ENCODE measurements around the gene TRIM39. TPM values are rescaled to one million over a fixed set of nuclear protein-coding genes. Genes with fewer than 3 reads are reported as not detected.
"Not testable (repeated sequence)": the region's sequence is repeated elsewhere in the genome, so short reads cannot be mapped to it uniquely, and the experiment has no call there.

Gene TRIM39
- total RNA-seq (ENCODE audit: low replicate concordance): 8.5 and 9.7 TPM in 2 replicates

DNA sequence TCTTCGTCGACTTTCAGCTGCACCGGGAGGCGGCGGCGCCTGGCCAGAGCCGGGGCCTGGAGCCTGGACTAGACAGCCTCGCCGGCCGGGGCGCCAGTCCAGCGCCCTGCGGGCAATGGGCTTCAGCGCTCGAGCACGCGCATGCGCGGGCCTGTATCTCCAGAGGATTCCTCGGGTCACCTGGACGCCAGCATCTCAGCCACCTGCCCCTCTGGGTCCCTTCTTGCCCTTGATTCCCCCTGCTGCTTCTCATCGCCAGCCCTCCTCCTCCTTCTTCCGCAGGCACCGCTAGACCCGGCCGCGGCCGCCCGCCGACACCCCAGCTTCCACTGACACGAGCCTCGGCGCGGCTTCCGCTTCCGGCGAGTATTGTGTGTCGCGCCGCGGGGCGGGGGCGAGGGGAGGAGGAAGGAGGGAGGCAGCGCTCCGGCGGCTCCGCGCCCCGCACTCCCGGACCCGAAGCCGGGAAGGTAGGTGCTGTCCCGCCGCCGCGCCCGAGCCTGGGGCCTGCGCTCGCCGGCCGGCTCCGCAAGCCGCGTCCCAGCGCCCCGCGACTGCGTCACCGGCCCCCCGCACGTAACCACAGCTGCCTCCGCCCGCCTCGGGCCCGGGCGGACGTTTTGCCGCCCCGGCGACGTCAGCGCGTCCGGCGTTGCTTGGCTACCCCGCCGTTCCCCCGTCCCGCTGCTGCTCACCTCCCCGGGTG, at the start of gene TRIM39:
Gene TRIM39 (plus strand): TSS at position 402 of the 706 bp plus-strand sequence. CDS start 2,391 bp downstream, outside the sequence.
- peak within 1 kb of the TSS; percentile 97 for H3K4me3 ChIP-seq (ENCODE audit: low read depth, low read length)
- TF ChIP-seq, protein P1, sequence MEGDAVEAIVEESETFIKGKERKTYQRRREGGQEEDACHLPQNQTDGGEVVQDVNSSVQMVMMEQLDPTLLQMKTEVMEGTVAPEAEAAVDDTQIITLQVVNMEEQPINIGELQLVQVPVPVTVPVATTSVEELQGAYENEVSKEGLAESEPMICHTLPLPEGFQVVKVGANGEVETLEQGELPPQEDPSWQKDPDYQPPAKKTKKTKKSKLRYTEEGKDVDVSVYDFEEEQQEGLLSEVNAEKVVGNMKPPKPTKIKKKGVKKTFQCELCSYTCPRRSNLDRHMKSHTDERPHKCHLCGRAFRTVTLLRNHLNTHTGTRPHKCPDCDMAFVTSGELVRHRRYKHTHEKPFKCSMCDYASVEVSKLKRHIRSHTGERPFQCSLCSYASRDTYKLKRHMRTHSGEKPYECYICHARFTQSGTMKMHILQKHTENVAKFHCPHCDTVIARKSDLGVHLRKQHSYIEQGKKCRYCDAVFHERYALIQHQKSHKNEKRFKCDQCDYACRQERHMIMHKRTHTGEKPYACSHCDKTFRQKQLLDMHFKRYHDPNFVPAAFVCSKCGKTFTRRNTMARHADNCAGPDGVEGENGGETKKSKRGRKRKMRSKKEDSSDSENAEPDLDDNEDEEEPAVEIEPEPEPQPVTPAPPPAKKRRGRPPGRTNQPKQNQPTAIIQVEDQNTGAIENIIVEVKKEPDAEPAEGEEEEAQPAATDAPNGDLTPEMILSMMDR (IDR thresholded peaks at IDR 0.05; ENCODE audit: insufficient read depth, low read length): no peak
- peak; percentile 78 for DNase-seq (ENCODE audit: low read depth)

DNA sequence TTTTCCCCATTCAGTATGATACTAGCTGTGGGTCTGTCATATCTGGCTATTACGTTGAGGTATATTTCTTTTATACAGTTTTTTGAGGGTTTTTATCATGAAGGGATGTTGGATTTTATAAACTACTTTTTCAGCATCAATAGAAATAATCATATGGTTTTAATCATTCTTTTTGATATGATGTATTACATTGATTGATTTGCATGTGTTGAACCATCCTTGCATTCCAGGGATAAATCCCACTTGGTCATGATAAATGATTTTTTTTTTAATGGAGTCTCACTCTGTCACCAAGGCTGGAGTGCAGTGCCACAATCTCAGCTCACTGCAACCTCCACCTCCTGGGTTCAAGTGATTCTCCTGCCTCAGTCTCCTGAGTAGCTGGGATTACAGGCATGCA, 45.7 kb upstream of the TRIM39 start:
- H3K4me3 ChIP-seq (ENCODE audit: low read depth, low read length); DNase-seq (ENCODE audit: low read depth): not testable (repeated sequence)

DNA sequence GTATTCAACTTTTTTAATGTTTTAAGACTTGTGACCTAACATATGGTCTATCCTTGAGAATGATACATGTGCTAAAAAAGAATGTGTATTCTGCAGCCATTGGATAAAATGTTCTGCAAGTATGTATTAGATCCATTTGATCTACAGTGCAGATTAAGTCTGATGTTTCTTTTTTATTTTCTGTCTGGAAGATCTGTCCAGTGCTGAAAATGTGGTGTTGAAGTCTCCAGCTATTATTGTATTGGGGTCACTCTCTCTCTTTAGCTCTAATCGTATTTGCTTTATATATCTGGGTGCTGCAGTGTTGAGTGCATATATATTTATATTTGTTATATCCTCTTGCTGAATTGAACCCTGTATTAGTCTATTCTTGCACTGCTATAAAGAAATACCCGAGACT, 44.2 kb upstream of the TRIM39 start:
- no peak for DNase-seq (ENCODE audit: low read depth)
- TF ChIP-seq, protein P1 (IDR thresholded peaks at IDR 0.05; ENCODE audit: insufficient read depth, low read length): no peak
- no peak overlapping the region for H3K4me3 ChIP-seq (ENCODE audit: low read depth, low read length)

DNA sequence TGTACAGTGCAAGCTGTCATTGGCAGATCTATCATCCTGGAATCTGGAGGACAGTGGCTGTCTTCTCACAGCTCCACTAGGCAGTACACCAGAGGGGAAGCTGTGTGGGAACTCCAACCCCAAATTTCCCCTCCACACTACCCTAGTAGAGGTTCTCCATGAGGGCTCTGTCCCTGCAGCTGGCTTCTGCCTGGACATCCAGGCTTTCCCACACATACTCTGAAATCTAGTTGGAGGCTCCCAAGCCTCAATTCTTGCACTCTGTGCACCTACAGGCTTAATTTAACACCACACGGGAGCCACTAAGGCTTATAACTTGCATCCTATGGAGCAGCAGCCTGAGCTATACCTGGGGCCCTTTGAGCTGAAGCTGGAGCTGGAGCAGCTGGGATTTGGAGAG, 43.0 kb upstream of the TRIM39 start:
- TF ChIP-seq, protein P1 (IDR thresholded peaks at IDR 0.05; ENCODE audit: insufficient read depth, low read length): no peak
- no peak overlapping the region for H3K4me3 ChIP-seq (ENCODE audit: low read depth, low read length)
- DNase-seq (ENCODE audit: low read depth): no peak

DNA sequence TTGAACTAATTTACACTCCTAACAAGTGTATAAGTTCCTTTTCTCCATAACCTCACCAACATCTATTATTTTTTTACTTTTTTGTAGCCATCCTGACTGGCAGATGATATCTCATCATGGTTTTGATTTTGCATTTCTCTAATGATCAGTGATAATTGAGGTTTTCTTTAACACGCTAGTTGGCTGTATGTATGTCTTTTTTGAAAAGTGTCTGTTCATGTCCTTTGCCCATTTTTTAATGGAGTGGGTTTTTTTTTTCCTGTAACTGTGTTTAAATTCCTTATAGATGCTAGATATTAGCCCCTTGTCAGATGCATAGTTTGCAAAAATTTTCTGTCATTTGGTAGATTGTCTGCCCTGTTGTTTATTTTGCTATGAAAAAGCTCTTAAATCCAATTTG, 39.6 kb upstream of the TRIM39 start:
- DNase-seq (ENCODE audit: low read depth): no peak
- H3K4me3 ChIP-seq (ENCODE audit: low read depth, low read length): no peak overlapping the region
- TF ChIP-seq, protein P1 (IDR thresholded peaks at IDR 0.05; ENCODE audit: insufficient read depth, low read length): no peak

DNA sequence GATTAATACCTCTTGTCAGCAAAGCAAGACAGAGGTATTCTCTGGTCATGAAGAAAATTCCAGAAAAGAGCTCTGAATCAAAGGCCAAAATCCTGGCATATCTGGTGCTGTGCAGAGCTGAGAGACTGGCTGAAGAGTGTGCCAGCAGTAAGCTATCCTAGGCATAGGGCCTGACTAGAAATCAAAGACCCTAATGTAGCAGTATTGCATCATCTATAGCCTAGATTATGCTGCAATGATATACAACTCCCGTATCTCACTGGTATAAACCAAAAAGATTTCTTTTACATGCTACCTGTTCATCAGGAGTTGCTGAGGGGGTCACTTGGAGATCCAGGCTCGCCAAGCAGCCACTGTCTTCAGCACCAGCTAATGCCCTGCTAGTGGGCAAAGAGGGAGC, 30.9 kb upstream of the TRIM39 start:
- TF ChIP-seq, protein P1 (IDR thresholded peaks at IDR 0.05; ENCODE audit: insufficient read depth, low read length): no peak
- no peak overlapping the region for H3K4me3 ChIP-seq (ENCODE audit: low read depth, low read length)
- DNase-seq (ENCODE audit: low read depth): no peak

DNA sequence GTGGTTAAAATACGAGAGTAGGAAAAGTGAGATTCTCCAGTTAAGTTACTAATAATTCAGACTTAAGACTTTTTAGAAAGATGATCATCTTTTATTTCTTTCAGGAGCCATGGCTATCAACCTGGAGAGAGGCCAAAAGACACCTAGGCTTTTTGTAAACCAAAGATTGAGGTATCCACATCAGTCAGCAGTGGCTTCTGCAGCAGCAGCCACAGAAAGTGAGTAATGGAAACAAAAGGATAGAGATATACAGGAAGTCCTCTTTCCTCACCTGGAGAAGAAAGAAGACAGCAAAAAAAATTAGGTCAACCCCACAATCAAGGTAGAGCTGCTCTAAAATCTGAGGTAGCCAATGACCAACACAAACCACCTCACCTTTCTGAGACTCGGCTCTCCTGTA, 22.7 kb upstream of the TRIM39 start:
- TF ChIP-seq, protein P1 (IDR thresholded peaks at IDR 0.05; ENCODE audit: insufficient read depth, low read length): no peak
- DNase-seq (ENCODE audit: low read depth): no peak
- no peak overlapping the region for H3K4me3 ChIP-seq (ENCODE audit: low read depth, low read length)
